Breast epithelium (tissue), 3 donors: ENCODE measurements around the gene CD14.

ENCODE experiments used
- POLR2A ChIP-seq: fragments of 450-650 bp; IDR thresholded peaks from one replicate; pipeline ENCODE4 v1.6.1; 2016; ENCODE audit warnings: antibody characterized with exemption, mild to moderate bottlenecking, moderate library complexity
- POLR2AphosphoS5 ChIP-seq, 3 donors: sonication (generic); formaldehyde crosslinking; IDR thresholded peaks; one replicate each; pipeline ENCODE4 v1.6.1; 2017; ENCODE audit warnings: antibody characterized with exemption in 3 of 3
- TF ChIP-seq, protein P1 (sequence below), 3 donors: fragments of 450-650 bp; IDR thresholded peaks; one replicate each; pipeline ENCODE4 v1.5.1; 2016 to 2017; ENCODE audit warnings: antibody characterized with exemption in 3 of 3, mild to moderate bottlenecking in 3 of 3, moderate library complexity in 3 of 3

DNA sequence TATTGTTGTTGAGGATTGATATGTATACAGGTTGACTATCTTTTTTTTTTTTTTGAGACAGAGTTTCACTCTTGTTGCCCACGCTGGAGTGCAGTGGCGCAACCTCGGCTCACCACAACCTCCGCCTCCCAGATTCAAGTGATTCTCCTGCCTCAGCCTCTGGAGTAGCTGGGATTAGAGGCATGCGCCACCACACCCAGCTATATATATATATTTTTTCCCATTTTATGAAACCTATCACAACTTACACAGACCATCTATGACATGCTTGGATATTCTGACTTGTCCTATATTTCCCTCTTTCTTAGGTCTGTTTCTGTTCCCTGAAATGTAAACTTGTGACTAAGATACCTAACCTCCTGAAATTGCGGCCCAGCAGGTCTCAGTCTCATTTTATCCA is 5.0 kb downstream of the CD14 start:
- TF ChIP-seq POLR2AphosphoS5 (IDR thresholded peaks at IDR 0.05) = no peak
- TF ChIP-seq, protein P1, sequence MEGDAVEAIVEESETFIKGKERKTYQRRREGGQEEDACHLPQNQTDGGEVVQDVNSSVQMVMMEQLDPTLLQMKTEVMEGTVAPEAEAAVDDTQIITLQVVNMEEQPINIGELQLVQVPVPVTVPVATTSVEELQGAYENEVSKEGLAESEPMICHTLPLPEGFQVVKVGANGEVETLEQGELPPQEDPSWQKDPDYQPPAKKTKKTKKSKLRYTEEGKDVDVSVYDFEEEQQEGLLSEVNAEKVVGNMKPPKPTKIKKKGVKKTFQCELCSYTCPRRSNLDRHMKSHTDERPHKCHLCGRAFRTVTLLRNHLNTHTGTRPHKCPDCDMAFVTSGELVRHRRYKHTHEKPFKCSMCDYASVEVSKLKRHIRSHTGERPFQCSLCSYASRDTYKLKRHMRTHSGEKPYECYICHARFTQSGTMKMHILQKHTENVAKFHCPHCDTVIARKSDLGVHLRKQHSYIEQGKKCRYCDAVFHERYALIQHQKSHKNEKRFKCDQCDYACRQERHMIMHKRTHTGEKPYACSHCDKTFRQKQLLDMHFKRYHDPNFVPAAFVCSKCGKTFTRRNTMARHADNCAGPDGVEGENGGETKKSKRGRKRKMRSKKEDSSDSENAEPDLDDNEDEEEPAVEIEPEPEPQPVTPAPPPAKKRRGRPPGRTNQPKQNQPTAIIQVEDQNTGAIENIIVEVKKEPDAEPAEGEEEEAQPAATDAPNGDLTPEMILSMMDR (IDR thresholded peaks at IDR 0.05) = no peak
- TF ChIP-seq POLR2A = no peak
